ENCODE results near the gene DHX58.

Gene DHX58

GRCh38 chr17:42068979-42069378, 43.5 kb downstream of the DHX58 start:
- POLR2A ChIA-PET = no interaction called here
- CTCF ChIA-PET = interaction anchor here (1.7 to 8.8 kb wide), 9 partner anchors 10 to 50 kb away, joined by 7 to 70 read pairs (median 32); partner anchors contain the start of genes DHX58, DNAJC7, KAT2A and NKIRAS2
- no peak for DNase-seq (ENCODE audit: extremely low spot score)
- TF ChIP-seq CTCF (IDR thresholded peaks at IDR 0.05; ENCODE audit: control extremely low read depth, extremely low read depth, low read depth, missing control alignments) = no peak

GRCh38 chr17:42067371-42068091, 45.0 kb downstream of the DHX58 start:
- TF ChIP-seq CTCF (IDR thresholded peaks at IDR 0.05; ENCODE audit: control extremely low read depth, extremely low read depth, low read depth, missing control alignments) = peak; percentile 93
- ChIA-PET POLR2A (no interaction called here), CTCF (interaction anchor here (0.7 to 8.8 kb wide), 27 partner anchors 8 to 118 kb away, joined by 3 to 70 read pairs (median 7); partner anchors contain the start of genes DHX58, DNAJC7, KAT2A and KCNH4)
- DNase-seq (ENCODE audit: extremely low spot score) = peak; percentile 73

- ChIA-PET POLR2A (no interaction called here), CTCF (interaction anchor here (0.9 to 8.8 kb wide), 21 partner anchors 9 to 116 kb away, joined by 3 to 70 read pairs (median 8); partner anchors contain the start of genes DHX58, DNAJC7, KAT2A and KCNH4)
- DNase-seq (ENCODE audit: extremely low spot score) = no peak
- no peak for TF ChIP-seq CTCF (IDR thresholded peaks at IDR 0.05; ENCODE audit: control extremely low read depth, extremely low read depth, low read depth, missing control alignments)
Observed at GRCh38 chr17:42065201-42065600, 47.3 kb downstream of the DHX58 start.

GRCh38 chr17:42062681-42063080, 49.8 kb downstream of the DHX58 start:
- DNase-seq (ENCODE audit: extremely low spot score) = no peak
- TF ChIP-seq CTCF (IDR thresholded peaks at IDR 0.05; ENCODE audit: control extremely low read depth, extremely low read depth, low read depth, missing control alignments) = no peak
- CTCF ChIA-PET = interaction anchor here (1.4 to 8.8 kb wide), 4 partner anchors 23 to 45 kb away, joined by 4 to 70 read pairs (median 16); partner anchors contain the start of genes DNAJC7 and ZNF385C
- POLR2A ChIA-PET = no interaction called here

GRCh38 chr17:42061646-42062487, 50.6 kb downstream of the DHX58 start:
- no peak for TF ChIP-seq CTCF (IDR thresholded peaks at IDR 0.05; ENCODE audit: control extremely low read depth, extremely low read depth, low read depth, missing control alignments)
- POLR2A ChIA-PET = no interaction called here
- no peak for DNase-seq (ENCODE audit: extremely low spot score)
- CTCF ChIA-PET = interaction anchor here (3.7 to 8.8 kb wide), 3 partner anchors 22 to 36 kb away, joined by 14 to 70 read pairs (median 19); partner anchors contain the start of gene ZNF385C

GRCh38 chr17:42060231-42060630, 52.3 kb downstream of the DHX58 start:
- CTCF ChIA-PET = interaction anchor here (0.7 to 3.7 kb wide), 2 partner anchors 21 to 35 kb away, joined by 3 to 19 read pairs; no protein-coding TSS in a partner anchor
- DNase-seq (ENCODE audit: extremely low spot score) = no peak
- TF ChIP-seq CTCF (IDR thresholded peaks at IDR 0.05; ENCODE audit: control extremely low read depth, extremely low read depth, low read depth, missing control alignments) = no peak
- POLR2A ChIA-PET = no interaction called here

Measured in GM10248 (cell line).